ENCODE results near the gene UHRF2. TPM values are rescaled to one million over a fixed set of nuclear protein-coding genes. Genes with fewer than 3 reads are reported as not detected.

Gene UHRF2
- total and polyA plus RNA-seq, 2 of the 4 experiments (the other 2 are of a cell fraction) = 27.6 to 37.3 TPM

GRCh38 chr9:6473151-6473550 lies 60.2 kb downstream of the UHRF2 start:
- no peak overlapping the region for H4K5ac ChIP-seq (ENCODE audit: low read depth, low read length)
- intact Hi-C loops (cut with micrococcal nuclease) = loop anchor here (5.0 kb wide), 1 partner anchor 39 kb away; no protein-coding TSS in a partner anchor
- H3K14ac ChIP-seq (replicated peaks; ENCODE audit: low read depth, low read length) = no peak overlapping the region
- no CpG with 5 or more reads among the region's 2 CpGs for WGBS, 2 experiments (ENCODE audit: extremely low coverage in 2 of 2, insufficient read length in 1 of 2)
- POLR2A ChIA-PET (ENCODE audit: unreplicated experiment) = no interaction called here
- dilution Hi-C loops (cut with HindIII; ENCODE audit: low sequenced_read_pairs, unreplicated experiment) = no loop called here
- H4K20me1 ChIP-seq (ENCODE audit: insufficient read depth, low read length) = 0 out of 2 replicates have a peak, but pooled peaks cover 5% of the 10 kb centered on the region
- ATAC-seq (ENCODE audit: low read depth) (no peak), DNase-seq (no peak)
- no peak overlapping the region for H3K56ac ChIP-seq (ENCODE audit: extremely low read depth, insufficient read depth, low read length)
- no peak overlapping the region for H3K4me2 ChIP-seq (ENCODE audit: low read depth, low read length)
- H3K27me3 ChIP-seq (ENCODE audit: control insufficient read depth, insufficient read depth, low read length) = no peaks in the 10 kb centered on the region
- in situ Hi-C loops (cut with MboI; ENCODE audit: low sequenced_read_pairs) = no loop called here
- no peak overlapping the region for H3K23ac ChIP-seq (ENCODE audit: low read depth, low read length)
- H2BK15ac ChIP-seq (ENCODE audit: low read depth, low read length) = no peak overlapping the region
- no peak overlapping the region for H2AK5ac ChIP-seq (ENCODE audit: low read depth, low read length)
- no peaks in the 10 kb centered on the region for H3K4me1 ChIP-seq (ENCODE audit: control insufficient read depth, insufficient read depth, low read length)
- no peak overlapping the region for H3K4ac ChIP-seq (ENCODE audit: low read depth, low read length)
- no peak overlapping the region for H4K8ac ChIP-seq (ENCODE audit: low read depth in 2 of 2, low read length in 2 of 2)
- no peak overlapping the region for H3K9ac ChIP-seq (ENCODE audit: low read depth, low read length)
- TF ChIP-seq BHLHE40 (IDR thresholded peaks at IDR 0.05; ENCODE audit: low read depth, low read length) = no peak
- TF ChIP-seq MAFK (IDR thresholded peaks at IDR 0.05; ENCODE audit: low read depth, low read length) = peak; percentile 100
- H3K36me3 ChIP-seq (ENCODE audit: control insufficient read depth, insufficient read depth, low read length) = peaks cover 10% of the 10 kb centered on the region
- no peak overlapping the region for H3K4me3 ChIP-seq (ENCODE audit: insufficient read depth, low read depth, low read length)
- no TSS peak for BruUV-seq (replicated peaks)
- peaks cover 21 to 51% of the 10 kb centered on the region in 2 experiments for H3K79me1 ChIP-seq (ENCODE audit: low read depth in 1 of 2, low read length in 2 of 2)
- H3K18ac ChIP-seq (ENCODE audit: low read depth, low read length) = no peak overlapping the region
- H2BK120ac ChIP-seq (ENCODE audit: low read depth, low read length) = no peak overlapping the region
- H4K91ac ChIP-seq (ENCODE audit: insufficient read depth, low read depth, low read length) = no peak overlapping the region
- H3K9me1 ChIP-seq (ENCODE audit: insufficient read depth, low read length) = no peaks in the 10 kb centered on the region
- no peaks in the 10 kb centered on the region for H3K9me3 ChIP-seq (ENCODE audit: control insufficient read depth, insufficient read depth, low read length)
- CTCF ChIA-PET = interaction anchor here (1.1 kb wide), 1 partner anchor 10 kb away, joined by 6 read pairs; no protein-coding TSS in a partner anchor
- H3K27ac ChIP-seq (ENCODE audit: insufficient read depth, low read length) = no peak overlapping the region
- no peak overlapping the region for H2AK9ac ChIP-seq (replicated peaks; ENCODE audit: low read depth, low read length, poor library complexity)
- no peak overlapping the region for H2BK5ac ChIP-seq (ENCODE audit: low read depth, low read length, poor library complexity, severe bottlenecking)
- no peak overlapping the region for H2BK20ac ChIP-seq (ENCODE audit: low read depth, low read length)
- no peak overlapping the region for H2AFZ ChIP-seq (replicated peaks; ENCODE audit: low read length, poor library complexity)
